SJSA1 (cell line): ENCODE results near the gene MYLK. TPM values are rescaled to one million over a fixed set of nuclear protein-coding genes. Genes with fewer than 3 reads are reported as not detected.

Source experiments
- DNase-seq, 2 experiments: peaks; one replicate each; pipeline ENCODE4 v3.0.0-alpha.2; 2015 to 2020; ENCODE audit warnings: low spot score in 2 of 2, low read depth in 1 of 2
- H3K27ac ChIP-seq: fragments of 250-450 bp; sonication (Bioruptor Pico); 2 replicates; pipeline ENCODE4 v1.5.1; 2020; ENCODE audit warnings: mild to moderate bottlenecking, moderate library complexity
- H3K27me3 ChIP-seq: fragments of 250-450 bp; sonication (Bioruptor Pico); replicated peaks from 2 replicates; pipeline ENCODE4 v1.5.1; 2020; ENCODE audit warnings: mild to moderate bottlenecking, moderate library complexity
- H3K36me3 ChIP-seq: fragments of 250-450 bp; sonication (Bioruptor Pico); 2 replicates; pipeline ENCODE4 v1.5.1; 2020; ENCODE audit warnings: mild to moderate bottlenecking
- H3K4me1 ChIP-seq: fragments of 250-450 bp; sonication (Bioruptor Pico); replicated peaks from 2 replicates; pipeline ENCODE4 v1.6.1; 2021; ENCODE audit warnings: mild to moderate bottlenecking
- H3K4me3 ChIP-seq: fragments of 250-450 bp; sonication (Bioruptor Pico); 2 replicates; pipeline ENCODE4 v1.5.1; 2020; ENCODE audit warnings: mild to moderate bottlenecking
- H3K9me3 ChIP-seq: fragments of 250-450 bp; sonication (Bioruptor Pico); replicated peaks from 2 replicates; pipeline ENCODE4 v1.5.1; 2020; ENCODE audit warnings: mild to moderate bottlenecking
- total RNA-seq: library from RNA; depleted of rRNA; stranded (reverse); fragments of >200 nt; shearing (Covaris generic); gene quantifications from 2 replicates; pipeline ENCODE4 v1.2.3, GENCODE V29; 2014; rRNA removed

MYLK gene
- total RNA-seq, 1 experiment from 2014 or later: 147 TPM

- H3K4me1 ChIP-seq: no peaks in the 10 kb centered on the region
- H3K4me3 ChIP-seq: no peak overlapping the region
- no peaks in the 10 kb centered on the region for H3K27me3 ChIP-seq
- no peak for DNase-seq
- H3K36me3 ChIP-seq: peaks cover 32% of the 10 kb centered on the region
- no peak overlapping the region for H3K27ac ChIP-seq
- H3K9me3 ChIP-seq: no peaks in the 10 kb centered on the region
Measured at GRCh38 chr3:123576122-123576521, 308.0 kb downstream of the MYLK start.

DNA sequence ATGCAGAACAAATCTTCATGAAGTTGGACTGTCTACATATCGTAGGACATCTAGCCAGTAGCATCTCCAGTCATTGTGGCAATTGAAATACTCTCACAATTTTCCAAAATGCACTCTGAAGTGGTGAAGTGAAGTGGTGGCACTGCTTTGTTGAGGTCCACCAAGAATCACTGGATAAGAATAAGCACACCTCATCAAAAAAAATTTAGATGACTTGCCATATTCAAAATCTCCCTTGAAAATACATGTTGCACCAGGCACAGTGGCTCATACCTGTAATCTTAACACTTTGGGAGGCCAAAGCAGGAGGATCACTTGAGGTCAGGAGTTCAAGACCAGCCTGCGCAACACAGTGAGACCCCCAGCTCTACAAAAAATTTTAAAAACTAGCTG lies 312.2 kb downstream of the MYLK start:
- Histone ChIP-seq H3K4me3 (no peak overlapping the region), H3K36me3 (peaks cover 17% of the 10 kb centered on the region), H3K4me1 (no peaks in the 10 kb centered on the region), H3K9me3 (no peaks in the 10 kb centered on the region), H3K27ac (no peak overlapping the region), H3K27me3 (no peaks in the 10 kb centered on the region)
- no peak for DNase-seq

DNA sequence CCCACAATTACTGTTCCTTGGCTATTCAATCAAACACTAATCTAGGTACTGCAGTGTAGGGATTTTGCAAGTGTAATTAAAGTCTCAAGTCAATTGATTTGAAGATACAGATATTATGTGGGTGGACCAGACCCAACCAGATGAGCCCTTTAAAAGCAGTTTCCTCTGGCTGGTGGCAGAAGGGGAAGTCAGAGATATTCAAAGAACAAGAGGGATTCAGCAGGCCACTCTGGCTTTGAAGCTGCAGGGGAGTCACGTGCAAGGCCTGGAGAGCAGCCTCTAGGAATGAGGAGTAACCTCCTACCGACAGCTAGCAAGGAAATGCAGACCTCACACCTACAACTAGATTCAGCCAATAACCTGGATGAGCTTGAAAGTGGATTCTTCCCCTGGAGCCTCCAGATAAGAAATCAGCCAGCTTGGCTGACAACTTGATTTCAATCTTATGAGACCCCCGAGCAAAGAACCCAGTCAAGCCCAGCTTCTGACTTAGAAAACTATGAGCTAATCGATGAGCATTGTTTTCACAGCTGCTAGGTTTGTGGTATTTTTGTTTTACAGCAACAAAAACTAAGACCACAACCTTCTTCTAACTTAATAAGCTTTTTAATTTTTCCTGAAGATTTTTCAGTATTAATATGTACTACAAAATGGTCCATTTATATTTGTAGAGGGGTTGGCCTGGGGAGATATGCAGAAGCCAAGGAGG lies 312.7 kb downstream of the MYLK start:
- Histone ChIP-seq H3K4me1 (no peaks in the 10 kb centered on the region), H3K4me3 (no peak overlapping the region), H3K27me3 (no peaks in the 10 kb centered on the region), H3K36me3 (peaks cover 13% of the 10 kb centered on the region), H3K27ac (no peak overlapping the region), H3K9me3 (no peaks in the 10 kb centered on the region)
- no peak for DNase-seq

DNA sequence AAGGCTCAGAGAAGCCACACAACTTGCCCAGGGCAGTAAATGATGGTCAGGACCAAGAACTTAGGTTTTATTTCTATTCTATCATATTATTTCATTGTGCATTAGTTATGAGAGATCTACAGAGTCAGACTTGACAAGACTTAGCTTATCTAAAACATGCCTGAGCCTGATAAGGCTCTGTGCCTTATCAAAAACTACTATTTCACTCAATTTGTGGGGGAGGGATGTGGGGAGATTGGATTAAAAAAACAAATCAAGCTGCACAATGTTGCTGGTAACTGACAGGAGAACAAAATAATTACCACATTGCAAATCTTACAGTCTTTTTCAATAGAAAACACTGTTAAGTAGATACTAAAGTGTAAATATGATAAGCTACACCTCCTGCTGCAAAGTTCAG lies 315.3 kb downstream of the MYLK start:
- Histone ChIP-seq H3K9me3 (no peaks in the 10 kb centered on the region), H3K4me1 (no peaks in the 10 kb centered on the region), H3K4me3 (no peak overlapping the region), H3K27ac (no peak overlapping the region), H3K36me3 (peaks cover 7% of the 10 kb centered on the region; the same call in 1 of the 2 replicates), H3K27me3 (no peaks in the 10 kb centered on the region)
- DNase-seq: no peak

DNA sequence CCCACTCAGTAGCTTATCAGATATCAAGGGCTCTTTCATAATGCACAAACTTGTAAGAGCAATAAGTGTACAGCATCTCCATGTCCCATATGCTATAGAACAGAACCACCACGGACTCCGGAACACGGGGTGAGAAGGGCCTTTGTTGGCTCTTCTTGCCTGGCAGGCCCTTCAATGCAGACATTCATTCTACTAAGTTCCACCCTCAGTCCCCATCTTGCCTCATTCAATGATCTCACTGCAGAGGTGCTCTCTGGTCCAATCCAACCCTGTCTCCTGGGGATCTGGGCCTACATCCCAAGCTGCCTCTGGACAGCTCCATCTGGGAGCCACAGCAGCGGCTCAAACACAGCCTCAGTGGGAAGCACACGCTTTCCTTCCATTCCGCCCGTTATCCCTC lies 316.1 kb downstream of the MYLK start:
- Histone ChIP-seq H3K27me3 (no peaks in the 10 kb centered on the region), H3K4me3 (no peak overlapping the region), H3K36me3 (peaks cover 7% of the 10 kb centered on the region; the same call in 1 of the 2 replicates), H3K4me1 (no peaks in the 10 kb centered on the region), H3K9me3 (no peaks in the 10 kb centered on the region), H3K27ac (no peak overlapping the region)
- no peak for DNase-seq

- H3K4me3 ChIP-seq: no peak overlapping the region
- H3K27me3 ChIP-seq: no peaks in the 10 kb centered on the region
- H3K9me3 ChIP-seq: no peaks in the 10 kb centered on the region
- H3K36me3 ChIP-seq: peaks cover 4% of the 10 kb centered on the region; the same call in 1 of the 2 replicates
- H3K27ac ChIP-seq: no peak overlapping the region
- DNase-seq: no peak
- no peaks in the 10 kb centered on the region for H3K4me1 ChIP-seq
Measured at GRCh38 chr3:123564056-123564455, 320.1 kb downstream of the MYLK start.

GRCh38 chr3:123562547-123562946 lies 321.6 kb downstream of the MYLK start:
- Histone ChIP-seq H3K36me3 (peaks cover 4% of the 10 kb centered on the region), H3K4me3 (no peak overlapping the region), H3K9me3 (no peaks in the 10 kb centered on the region; the same call in 1 of the 2 replicates), H3K4me1 (no peaks in the 10 kb centered on the region), H3K27ac (no peak overlapping the region), H3K27me3 (no peaks in the 10 kb centered on the region)
- DNase-seq: no peak

- no peak for DNase-seq
- no peaks in the 10 kb centered on the region for H3K4me1 ChIP-seq
- no peaks in the 10 kb centered on the region; the same call in 1 of the 2 replicates for H3K9me3 ChIP-seq
- no peaks in the 10 kb centered on the region; the same call in 1 of the 2 replicates for H3K36me3 ChIP-seq
- no peak overlapping the region for H3K4me3 ChIP-seq
- H3K27ac ChIP-seq: no peak overlapping the region
- H3K27me3 ChIP-seq: no peaks in the 10 kb centered on the region
Measured at GRCh38 chr3:123561188-123561587, 322.9 kb downstream of the MYLK start.

Other genes with a start within 250 kb of the MYLK start
- gene CCDC14, start 76.9 kb upstream of the MYLK start, total RNA-seq: 52.8 and 59.5 TPM in 2 replicates
- not detected in 2 replicates for gene ROPN1, start 107.8 kb upstream of the MYLK start, total RNA-seq
- 19.6 and 25.4 TPM in 2 replicates for gene KALRN, start 149.0 kb upstream of the MYLK start, total RNA-seq